Tibial nerve (tissue), 4 donors: ENCODE data around the gene NBEA. TPM values are rescaled to one million over a fixed set of nuclear protein-coding genes. Genes with fewer than 3 reads are reported as not detected.
A peak's percentile ranks its signal among the peaks of the same experiment; 100 is the strongest.

Experiments used
- DNase-seq, 2 donors: peaks; one replicate each; pipeline ENCODE4 v3.0.0-alpha.2; 2019; ENCODE audit warnings: low spot score in 2 of 2
- H3K27ac ChIP-seq, 4 donors: fragments of 200-600 bp; sonication (generic) in 3 of 4; one replicate each; pipeline ENCODE4 v1.5.1; 2017 to 2019; ENCODE audit warnings: mild to moderate bottlenecking in 1 of 4
- H3K27me3 ChIP-seq, 2 donors: fragments of 200-600 bp; sonication (generic) in 1 of 2; one replicate each; pipeline versions ENCODE4 v1.5.1 to v1.6.0; 2017 to 2019
- H3K36me3 ChIP-seq, 3 donors: fragments of 200-600 bp; sonication (generic); one replicate each; pipeline ENCODE4 v1.5.1; 2018 to 2019
- H3K4me1 ChIP-seq, 4 donors: fragments of 200-600 bp; sonication (generic) in 3 of 4; one replicate each; pipeline ENCODE4 v1.5.1; 2017 to 2019
- H3K4me3 ChIP-seq, 4 donors: fragments of 200-600 bp; sonication (generic) in 3 of 4; one replicate each; pipeline ENCODE4 v1.5.1; 2017 to 2019; ENCODE audit warnings: mild to moderate bottlenecking in 1 of 4, moderate library complexity in 1 of 4
- H3K9me3 ChIP-seq, 4 donors: fragments of 200-600 bp; sonication (generic) in 3 of 4; one replicate each; pipeline ENCODE4 v1.5.1; 2017 to 2019
- EP300 ChIP-seq, 2 donors: sonication (generic); formaldehyde crosslinking; IDR thresholded peaks; one replicate each; pipeline ENCODE4 v1.6.1; 2017; ENCODE audit warnings: antibody characterized with exemption in 2 of 2, mild to moderate bottlenecking in 1 of 2
- POLR2A ChIP-seq, 2 donors: fragments of 450-650 bp; IDR thresholded peaks; one replicate each; pipeline ENCODE4 v1.6.1; 2017; ENCODE audit warnings: antibody characterized with exemption in 2 of 2, mild to moderate bottlenecking in 2 of 2, moderate library complexity in 2 of 2
- WGBS, 2 donors: methylation state at CpG; one replicate each; pipeline ENCODE4 v1.1.5; 2018; 5-methylcytosine and 5-hydroxymethylcytosine counted together
- total RNA-seq, 4 donors: library from RNA; depleted of rRNA; stranded (reverse); fragments of >200 nt; gene quantifications; one replicate each; pipeline ENCODE4 v1.1.0, GENCODE V29; 2016
- TF ChIP-seq, protein P1 (sequence below), 5 experiments: fragments of 200-600 bp in 3 of 5; fragments of 450-650 bp in 2 of 5; sonication (generic) in 3 of 5; IDR thresholded peaks; one replicate each; pipeline ENCODE4 v1.5.1; 2016 to 2019; ENCODE audit warnings: antibody characterized with exemption in 5 of 5, mild to moderate bottlenecking in 3 of 5, moderate library complexity in 2 of 5

The NBEA gene
- total RNA-seq, 4 donors from 2014 or later, result 9.0 to 11.9 (median 10.5) TPM

- H3K9me3 ChIP-seq, result no peaks in the 10 kb centered on the region
- H3K4me1 ChIP-seq, result peaks cover 0 to 16% (median 0%) of the 10 kb centered on the region in 4 donors
- 59 to 67% methylated on average over 6 of the region's 6 CpGs for WGBS, 2 donors
- no peak overlapping the region for H3K4me3 ChIP-seq
- no peaks in the 10 kb centered on the region for H3K27me3 ChIP-seq
- TF ChIP-seq, protein P1, sequence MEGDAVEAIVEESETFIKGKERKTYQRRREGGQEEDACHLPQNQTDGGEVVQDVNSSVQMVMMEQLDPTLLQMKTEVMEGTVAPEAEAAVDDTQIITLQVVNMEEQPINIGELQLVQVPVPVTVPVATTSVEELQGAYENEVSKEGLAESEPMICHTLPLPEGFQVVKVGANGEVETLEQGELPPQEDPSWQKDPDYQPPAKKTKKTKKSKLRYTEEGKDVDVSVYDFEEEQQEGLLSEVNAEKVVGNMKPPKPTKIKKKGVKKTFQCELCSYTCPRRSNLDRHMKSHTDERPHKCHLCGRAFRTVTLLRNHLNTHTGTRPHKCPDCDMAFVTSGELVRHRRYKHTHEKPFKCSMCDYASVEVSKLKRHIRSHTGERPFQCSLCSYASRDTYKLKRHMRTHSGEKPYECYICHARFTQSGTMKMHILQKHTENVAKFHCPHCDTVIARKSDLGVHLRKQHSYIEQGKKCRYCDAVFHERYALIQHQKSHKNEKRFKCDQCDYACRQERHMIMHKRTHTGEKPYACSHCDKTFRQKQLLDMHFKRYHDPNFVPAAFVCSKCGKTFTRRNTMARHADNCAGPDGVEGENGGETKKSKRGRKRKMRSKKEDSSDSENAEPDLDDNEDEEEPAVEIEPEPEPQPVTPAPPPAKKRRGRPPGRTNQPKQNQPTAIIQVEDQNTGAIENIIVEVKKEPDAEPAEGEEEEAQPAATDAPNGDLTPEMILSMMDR (IDR thresholded peaks at IDR 0.05), result no peak
- TF ChIP-seq POLR2A (IDR thresholded peaks at IDR 0.05) (no peak), EP300 (IDR thresholded peaks at IDR 0.05) (no peak)
- DNase-seq, result no peak
- H3K36me3 ChIP-seq, result no peaks in the 10 kb centered on the region
- no peak overlapping the region for H3K27ac ChIP-seq
Measured at GRCh38 chr13:35501661-35502235, 559.7 kb downstream of the NBEA start.

GRCh38 chr13:35502456-35502855, 560.4 kb downstream of the NBEA start:
- DNase-seq, result no peak
- H3K9me3 ChIP-seq, result no peaks in the 10 kb centered on the region
- WGBS, 2 donors, result 61 to 81% methylated on average over 3 of the region's 3 CpGs

DNA sequence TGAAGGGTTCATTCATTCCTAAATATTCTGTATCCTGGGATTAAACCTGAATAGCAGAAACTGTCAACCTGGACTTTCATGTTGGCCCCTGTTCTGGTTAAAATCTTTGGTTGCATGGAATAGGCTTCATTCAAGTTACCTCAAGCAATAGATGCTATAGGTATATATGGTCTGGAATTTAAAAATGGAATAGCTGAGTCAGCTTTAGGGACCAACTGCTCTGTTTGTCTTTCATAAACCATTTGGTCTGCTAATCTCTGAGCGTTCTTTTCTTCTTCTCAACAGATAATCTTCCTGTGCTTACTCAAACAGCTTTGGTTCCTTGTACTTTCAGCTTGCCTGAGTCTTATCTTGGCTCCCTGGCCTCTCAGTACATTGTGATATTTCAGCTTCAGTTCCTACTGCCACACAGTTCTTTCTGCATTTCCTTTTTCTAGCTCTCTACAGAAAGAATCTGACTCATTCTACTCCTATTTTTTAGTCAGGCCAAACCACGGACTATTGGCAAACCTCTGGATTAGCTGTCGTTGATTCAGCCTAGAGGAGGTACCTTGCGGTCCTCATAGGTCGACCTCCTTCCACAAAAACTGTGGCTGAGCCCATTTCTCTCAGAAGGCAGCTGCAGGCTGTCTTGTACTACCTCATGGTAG, 570.3 kb downstream of the NBEA start:
- H3K4me1 ChIP-seq, result peaks cover 0 to 6% (median 0%) of the 10 kb centered on the region in 4 donors
- 61 to 62% methylated on average over 5 of the region's 5 CpGs for WGBS, 2 donors
- H3K27ac ChIP-seq, result no peak overlapping the region
- H3K9me3 ChIP-seq, result no peaks in the 10 kb centered on the region
- no peak for TF ChIP-seq POLR2A (IDR thresholded peaks at IDR 0.05)
- TF ChIP-seq EP300 (IDR thresholded peaks at IDR 0.05), result peak in 1 of 2 donors; percentile 8
- no peaks in the 10 kb centered on the region for H3K36me3 ChIP-seq
- H3K4me3 ChIP-seq, result no peak overlapping the region
- H3K27me3 ChIP-seq, result no peaks in the 10 kb centered on the region
- peak in 1 of 2 donors; percentile 42 for DNase-seq

More at GRCh38 chr13:35502456-35502855, 560.4 kb downstream of the NBEA start:
- peaks cover 0 to 16% (median 0%) of the 10 kb centered on the region in 4 donors for H3K4me1 ChIP-seq
- TF ChIP-seq EP300 (IDR thresholded peaks at IDR 0.05) (no peak), POLR2A (IDR thresholded peaks at IDR 0.05) (no peak)
- no peak overlapping the region for H3K27ac ChIP-seq
- no peak overlapping the region for H3K4me3 ChIP-seq
- H3K36me3 ChIP-seq, result no peaks in the 10 kb centered on the region
- H3K27me3 ChIP-seq, result no peaks in the 10 kb centered on the region

DNA sequence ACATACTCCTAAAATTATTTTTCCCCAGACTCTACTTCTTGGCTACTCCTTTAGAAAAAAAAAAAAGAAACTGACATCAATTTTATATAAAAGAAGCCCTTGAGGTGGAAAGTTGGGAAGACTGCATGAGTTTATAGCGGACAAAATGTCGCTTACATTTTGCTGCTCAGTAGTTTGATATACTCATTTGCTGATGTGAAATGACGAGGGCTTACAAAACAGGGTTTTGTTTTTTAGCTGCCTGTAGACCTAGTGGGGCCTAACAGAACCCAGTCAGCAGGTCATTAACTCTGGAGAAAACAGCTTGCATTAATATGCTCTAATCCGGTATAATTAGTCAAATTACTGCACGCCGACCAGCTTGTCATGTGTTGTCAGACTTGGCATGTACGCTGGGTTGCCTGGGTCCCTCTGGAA, 572.0 kb downstream of the NBEA start:
- WGBS, 2 donors, result 72 to 78% methylated on average over 7 of the region's 7 CpGs

GRCh38 chr13:35514801-35515502, 572.9 kb downstream of the NBEA start:
- no peak overlapping the region for H3K27ac ChIP-seq
- no peaks in the 10 kb centered on the region for H3K27me3 ChIP-seq
- TF ChIP-seq EP300 (IDR thresholded peaks at IDR 0.05) (no peak), POLR2A (IDR thresholded peaks at IDR 0.05) (no peak)
- TF ChIP-seq, protein P1 (IDR thresholded peaks at IDR 0.05), result no peak
- H3K4me1 ChIP-seq, result peaks cover 0 to 6% (median 0%) of the 10 kb centered on the region in 4 donors
- no peaks in the 10 kb centered on the region for H3K36me3 ChIP-seq
- H3K4me3 ChIP-seq, result no peak overlapping the region
- no peaks in the 10 kb centered on the region for H3K9me3 ChIP-seq
- no peak for DNase-seq
- WGBS, 2 donors, result 77 to 81% methylated on average over 6 of the region's 6 CpGs

More for the DNA sequence above, 572.0 kb downstream of the NBEA start:
- Histone ChIP-seq H3K4me1 (peaks cover 0 to 6% (median 0%) of the 10 kb centered on the region in 4 donors), H3K27me3 (no peaks in the 10 kb centered on the region), H3K4me3 (no peak overlapping the region), H3K9me3 (no peaks in the 10 kb centered on the region), H3K27ac (no peak overlapping the region), H3K36me3 (no peaks in the 10 kb centered on the region)
- TF ChIP-seq, protein P1 (IDR thresholded peaks at IDR 0.05), result no peak
- no peak for TF ChIP-seq POLR2A (IDR thresholded peaks at IDR 0.05)
- TF ChIP-seq EP300 (IDR thresholded peaks at IDR 0.05), result no peak
- DNase-seq, result no peak
